OCI-LY3 (cell line): ENCODE measurements around the gene ARL13B.

Experiments used
- EZH2phosphoT487 ChIP-seq: fragments of 200-600 bp; shearing (Covaris generic); IDR thresholded peaks from 2 replicates; pipeline ENCODE4 v1.6.1; 2018; ENCODE audit warnings: antibody characterized with exemption, mixed run types, low read depth
- TF ChIP-seq, protein P1 (sequence below): fragments of 200-600, 300-600 bp; sonication (generic); IDR thresholded peaks from 2 replicates; pipeline ENCODE4 v1.5.1; 2014; ENCODE audit warnings: antibody characterized with exemption, low read length, low read depth

DNA sequence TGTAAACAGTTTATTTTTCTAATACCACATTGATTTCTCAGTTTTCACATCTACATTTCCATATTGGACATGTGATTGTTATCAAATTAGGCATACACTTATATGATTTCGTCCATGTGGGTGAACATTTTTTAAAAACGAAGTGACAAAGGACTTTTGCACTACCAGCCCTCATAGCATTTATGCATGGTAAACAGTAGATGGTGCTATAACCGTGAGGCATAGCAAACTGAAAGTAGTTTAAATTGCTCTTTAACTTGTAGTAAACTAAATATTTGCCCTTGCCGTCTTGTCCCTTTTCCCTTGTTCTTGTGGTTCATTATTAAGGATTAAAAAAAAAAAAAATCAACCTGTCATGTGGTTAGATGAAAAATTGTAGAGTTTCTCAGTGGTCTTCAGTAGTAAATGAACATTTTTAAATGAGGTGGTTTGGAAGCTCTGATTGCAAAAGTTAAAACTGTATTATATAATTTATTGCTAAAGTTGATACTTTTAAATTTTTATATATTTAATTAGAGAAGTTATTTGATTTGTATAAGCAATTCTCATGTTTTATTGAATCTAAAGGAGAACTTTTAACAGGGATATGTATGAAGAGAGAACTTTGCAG lies 24.5 kb downstream of the ARL13B start:
- TF ChIP-seq, protein P1, sequence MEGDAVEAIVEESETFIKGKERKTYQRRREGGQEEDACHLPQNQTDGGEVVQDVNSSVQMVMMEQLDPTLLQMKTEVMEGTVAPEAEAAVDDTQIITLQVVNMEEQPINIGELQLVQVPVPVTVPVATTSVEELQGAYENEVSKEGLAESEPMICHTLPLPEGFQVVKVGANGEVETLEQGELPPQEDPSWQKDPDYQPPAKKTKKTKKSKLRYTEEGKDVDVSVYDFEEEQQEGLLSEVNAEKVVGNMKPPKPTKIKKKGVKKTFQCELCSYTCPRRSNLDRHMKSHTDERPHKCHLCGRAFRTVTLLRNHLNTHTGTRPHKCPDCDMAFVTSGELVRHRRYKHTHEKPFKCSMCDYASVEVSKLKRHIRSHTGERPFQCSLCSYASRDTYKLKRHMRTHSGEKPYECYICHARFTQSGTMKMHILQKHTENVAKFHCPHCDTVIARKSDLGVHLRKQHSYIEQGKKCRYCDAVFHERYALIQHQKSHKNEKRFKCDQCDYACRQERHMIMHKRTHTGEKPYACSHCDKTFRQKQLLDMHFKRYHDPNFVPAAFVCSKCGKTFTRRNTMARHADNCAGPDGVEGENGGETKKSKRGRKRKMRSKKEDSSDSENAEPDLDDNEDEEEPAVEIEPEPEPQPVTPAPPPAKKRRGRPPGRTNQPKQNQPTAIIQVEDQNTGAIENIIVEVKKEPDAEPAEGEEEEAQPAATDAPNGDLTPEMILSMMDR = peak; percentile 87
- TF ChIP-seq EZH2phosphoT487 = no peak
